Neural cell (in vitro differentiated cells): Measurements from ENCODE around the gene SLX4. TPM values are rescaled to one million over a fixed set of nuclear protein-coding genes. Genes with fewer than 3 reads are reported as not detected.

ENCODE experiments used
- H2AFZ ChIP-seq: fragments of 200-600, 300-800 bp; sonication (generic), shearing (Covaris generic); 2 replicates; pipeline ENCODE4 v1.6.0; 2014; ENCODE audit warnings: low read depth, mild to moderate bottlenecking, antibody characterized with exemption, low read length, moderate library complexity
- H3F3A ChIP-seq: fragments of 200-600 bp; shearing (Covaris generic); 2 replicates; pipeline ENCODE4 v1.6.1; 2016; ENCODE audit warnings: mild to moderate bottlenecking, moderate library complexity, mixed read lengths, antibody characterized with exemption, low read length; ENCODE audit not compliant: insufficient read depth, poor library complexity, severe bottlenecking
- H3K27ac ChIP-seq: fragments of 200-600, 300-800 bp; sonication (generic), shearing (Covaris generic); 2 replicates; pipeline ENCODE4 v1.5.1; 2014; ENCODE audit warnings: mild to moderate bottlenecking, low read length, moderate library complexity
- H3K27me3 ChIP-seq: fragments of 300-800, 200-600 bp; sonication (generic), shearing (Covaris generic); 2 replicates; pipeline ENCODE4 v1.6.0; 2014; ENCODE audit warnings: mild to moderate bottlenecking, low read depth, low read length, moderate library complexity; ENCODE audit not compliant: insufficient read depth
- H3K36me3 ChIP-seq: fragments of 300-800, 200-600 bp; sonication (generic), shearing (Covaris generic); 2 replicates; pipeline ENCODE4 v1.5.1; 2014; ENCODE audit warnings: mild to moderate bottlenecking, antibody characterized with exemption, low read length, moderate library complexity; ENCODE audit not compliant: insufficient read depth
- H3K4me2 ChIP-seq: fragments of 300-800, 200-600 bp; sonication (generic), shearing (Covaris generic); 2 replicates; pipeline ENCODE4 v1.6.0; 2014; ENCODE audit warnings: mild to moderate bottlenecking, low read length
- H3K4me3 ChIP-seq: fragments of 300-800, 200-600 bp; sonication (generic), shearing (Covaris generic); 2 replicates; pipeline ENCODE4 v1.5.1; 2014; ENCODE audit warnings: mild to moderate bottlenecking, low read length, moderate library complexity
- H3K79me2 ChIP-seq: fragments of 200-600 bp; shearing (Covaris generic); replicated peaks from 2 replicates; pipeline ENCODE4 v1.6.0; 2014; ENCODE audit warnings: mild to moderate bottlenecking, low read length, moderate library complexity; ENCODE audit not compliant: insufficient read depth
- H3K9ac ChIP-seq: fragments of 300-800, 200-600 bp; sonication (generic), shearing (Covaris generic); 2 replicates; pipeline ENCODE4 v1.6.1; 2016; ENCODE audit warnings: mild to moderate bottlenecking, low read length, mixed read lengths
- H3K9me2 ChIP-seq: fragments of 200-600 bp; shearing (Covaris generic); 2 replicates; pipeline ENCODE4 v1.6.1; 2016; ENCODE audit warnings: mild to moderate bottlenecking, low read length, mixed read lengths; ENCODE audit not compliant: insufficient read depth
- H3K9me3 ChIP-seq: fragments of 200-600, 300-800 bp; sonication (generic), shearing (Covaris generic); 2 replicates; pipeline ENCODE4 v1.6.1; 2016; ENCODE audit warnings: mild to moderate bottlenecking, mixed run types, low read length, moderate library complexity, mixed read lengths
- H4K20me1 ChIP-seq: fragments of 200-600 bp; shearing (Covaris generic); 2 replicates; pipeline ENCODE4 v1.6.1; 2016; ENCODE audit warnings: mild to moderate bottlenecking, mixed run types; ENCODE audit not compliant: insufficient read depth
- EP300 ChIP-seq: fragments of 450-650 bp; conservative IDR thresholded peaks from 2 replicates; pipeline ENCODE4 v1.6.1; 2014; ENCODE audit warnings: antibody characterized with exemption, mild to moderate bottlenecking, moderate library complexity; ENCODE audit not compliant: poor library complexity, severe bottlenecking
- EZH2 ChIP-seq: fragments of 200-600, 300-800 bp; shearing (Covaris generic), sonication (generic); IDR thresholded peaks from 2 replicates; pipeline ENCODE4 v1.6.1; 2014; ENCODE audit warnings: antibody characterized with exemption, low read length, borderline replicate concordance, mild to moderate bottlenecking; ENCODE audit not compliant: insufficient read depth, poor library complexity, severe bottlenecking
- MXI1 ChIP-seq: fragments of 450-650 bp; conservative IDR thresholded peaks from 2 replicates; pipeline ENCODE4 v1.6.1; 2014; ENCODE audit warnings: antibody characterized with exemption, mild to moderate bottlenecking; ENCODE audit not compliant: poor library complexity, severe bottlenecking
- POLR2AphosphoS5 ChIP-seq: IDR thresholded peaks from 2 replicates; pipeline ENCODE4 v1.6.1; 2012
- RAD21 ChIP-seq: fragments of 450-650 bp; conservative IDR thresholded peaks from 2 replicates; pipeline ENCODE4 v1.6.1; 2014; ENCODE audit warnings: antibody characterized with exemption, mild to moderate bottlenecking, moderate library complexity
- SMC3 ChIP-seq: fragments of 450-650 bp; conservative IDR thresholded peaks from 2 replicates; pipeline ENCODE4 v1.6.1; 2014; ENCODE audit warnings: antibody characterized with exemption, mild to moderate bottlenecking, moderate library complexity; ENCODE audit not compliant: poor library complexity
- TAF1 ChIP-seq: IDR thresholded peaks from 2 replicates; pipeline ENCODE4 v1.6.1; 2012; ENCODE audit warnings: low read depth
- polyA plus RNA-seq: library from polyadenylated mRNA; depleted of rRNA; stranded (reverse); fragments of >200 nt; gene quantifications from 2 replicates; pipeline ENCODE4 v1.2.3, GENCODE V29; 2014
- TF ChIP-seq, protein P1 (sequence below): IDR thresholded peaks from 2 replicates; pipeline ENCODE4 v1.6.1; 2012; ENCODE audit warnings: borderline replicate concordance
- TF ChIP-seq, protein P2 (sequence below): fragments of 450-650 bp; IDR thresholded peaks from 2 replicates; pipeline ENCODE4 v1.5.1; 2014; ENCODE audit warnings: antibody characterized with exemption, mild to moderate bottlenecking, moderate library complexity; ENCODE audit not compliant: poor library complexity, severe bottlenecking

The SLX4 gene
- polyA plus RNA-seq, 1 donor from 2014 or later = 2.9 TPM

DNA sequence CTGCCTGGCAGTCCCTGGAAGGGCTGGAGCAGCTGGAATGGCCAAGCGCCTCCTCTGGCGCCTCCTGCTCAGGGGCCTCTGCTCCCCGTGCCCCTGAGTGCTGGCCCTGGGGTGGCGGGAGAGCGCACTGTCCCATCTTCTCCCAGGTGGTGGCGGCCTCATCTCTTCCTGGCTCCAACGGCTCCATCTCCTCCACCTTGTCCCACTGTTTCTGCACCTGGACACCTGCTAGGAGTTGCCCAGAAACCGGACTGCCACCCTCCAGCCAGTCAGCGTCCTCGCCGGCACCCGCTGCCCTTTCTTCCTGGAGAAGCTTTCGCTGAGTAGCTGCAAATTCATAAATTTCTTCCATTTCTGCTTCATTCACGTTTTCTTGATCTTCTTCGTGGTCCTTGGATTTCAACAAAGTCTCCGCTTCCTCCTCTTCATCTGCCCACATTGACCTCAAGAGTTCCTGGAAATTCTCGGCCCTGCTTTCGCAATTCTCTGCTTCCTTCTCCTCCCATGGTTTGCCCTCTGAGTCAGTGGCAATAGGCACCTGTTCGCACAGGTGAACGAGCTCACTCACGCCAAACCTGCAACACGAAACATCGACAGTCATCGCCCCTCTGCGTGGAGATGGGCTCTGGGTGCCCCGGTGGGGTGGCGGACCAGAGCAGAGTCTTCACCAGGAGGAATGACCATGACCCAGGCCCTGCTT lies 20.5 kb downstream of the SLX4 start:
- no peaks in the 10 kb centered on the region for H3K9me2 ChIP-seq
- H4K20me1 ChIP-seq = no peaks in the 10 kb centered on the region
- H3K9ac ChIP-seq = no peak overlapping the region
- no peak overlapping the region for H2AFZ ChIP-seq
- H3K9me3 ChIP-seq = no peaks in the 10 kb centered on the region
- no peak overlapping the region for H3K27ac ChIP-seq
- no peaks in the 10 kb centered on the region for H3K36me3 ChIP-seq
- no peaks in the 10 kb centered on the region for H3F3A ChIP-seq
- H3K27me3 ChIP-seq = no peaks in the 10 kb centered on the region
- no peak overlapping the region for H3K4me3 ChIP-seq
- H3K79me2 ChIP-seq = no peaks in the 10 kb centered on the region
- TF ChIP-seq MXI1 = no peak
- no peak for TF ChIP-seq EP300
- TF ChIP-seq TAF1 = no peak
- no peak for TF ChIP-seq EZH2
- no peak for TF ChIP-seq SMC3
- TF ChIP-seq RAD21 = no peak
- TF ChIP-seq, protein P1, sequence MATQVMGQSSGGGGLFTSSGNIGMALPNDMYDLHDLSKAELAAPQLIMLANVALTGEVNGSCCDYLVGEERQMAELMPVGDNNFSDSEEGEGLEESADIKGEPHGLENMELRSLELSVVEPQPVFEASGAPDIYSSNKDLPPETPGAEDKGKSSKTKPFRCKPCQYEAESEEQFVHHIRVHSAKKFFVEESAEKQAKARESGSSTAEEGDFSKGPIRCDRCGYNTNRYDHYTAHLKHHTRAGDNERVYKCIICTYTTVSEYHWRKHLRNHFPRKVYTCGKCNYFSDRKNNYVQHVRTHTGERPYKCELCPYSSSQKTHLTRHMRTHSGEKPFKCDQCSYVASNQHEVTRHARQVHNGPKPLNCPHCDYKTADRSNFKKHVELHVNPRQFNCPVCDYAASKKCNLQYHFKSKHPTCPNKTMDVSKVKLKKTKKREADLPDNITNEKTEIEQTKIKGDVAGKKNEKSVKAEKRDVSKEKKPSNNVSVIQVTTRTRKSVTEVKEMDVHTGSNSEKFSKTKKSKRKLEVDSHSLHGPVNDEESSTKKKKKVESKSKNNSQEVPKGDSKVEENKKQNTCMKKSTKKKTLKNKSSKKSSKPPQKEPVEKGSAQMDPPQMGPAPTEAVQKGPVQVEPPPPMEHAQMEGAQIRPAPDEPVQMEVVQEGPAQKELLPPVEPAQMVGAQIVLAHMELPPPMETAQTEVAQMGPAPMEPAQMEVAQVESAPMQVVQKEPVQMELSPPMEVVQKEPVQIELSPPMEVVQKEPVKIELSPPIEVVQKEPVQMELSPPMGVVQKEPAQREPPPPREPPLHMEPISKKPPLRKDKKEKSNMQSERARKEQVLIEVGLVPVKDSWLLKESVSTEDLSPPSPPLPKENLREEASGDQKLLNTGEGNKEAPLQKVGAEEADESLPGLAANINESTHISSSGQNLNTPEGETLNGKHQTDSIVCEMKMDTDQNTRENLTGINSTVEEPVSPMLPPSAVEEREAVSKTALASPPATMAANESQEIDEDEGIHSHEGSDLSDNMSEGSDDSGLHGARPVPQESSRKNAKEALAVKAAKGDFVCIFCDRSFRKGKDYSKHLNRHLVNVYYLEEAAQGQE = no peak
- TF ChIP-seq POLR2AphosphoS5 = no peak
- TF ChIP-seq, protein P2, sequence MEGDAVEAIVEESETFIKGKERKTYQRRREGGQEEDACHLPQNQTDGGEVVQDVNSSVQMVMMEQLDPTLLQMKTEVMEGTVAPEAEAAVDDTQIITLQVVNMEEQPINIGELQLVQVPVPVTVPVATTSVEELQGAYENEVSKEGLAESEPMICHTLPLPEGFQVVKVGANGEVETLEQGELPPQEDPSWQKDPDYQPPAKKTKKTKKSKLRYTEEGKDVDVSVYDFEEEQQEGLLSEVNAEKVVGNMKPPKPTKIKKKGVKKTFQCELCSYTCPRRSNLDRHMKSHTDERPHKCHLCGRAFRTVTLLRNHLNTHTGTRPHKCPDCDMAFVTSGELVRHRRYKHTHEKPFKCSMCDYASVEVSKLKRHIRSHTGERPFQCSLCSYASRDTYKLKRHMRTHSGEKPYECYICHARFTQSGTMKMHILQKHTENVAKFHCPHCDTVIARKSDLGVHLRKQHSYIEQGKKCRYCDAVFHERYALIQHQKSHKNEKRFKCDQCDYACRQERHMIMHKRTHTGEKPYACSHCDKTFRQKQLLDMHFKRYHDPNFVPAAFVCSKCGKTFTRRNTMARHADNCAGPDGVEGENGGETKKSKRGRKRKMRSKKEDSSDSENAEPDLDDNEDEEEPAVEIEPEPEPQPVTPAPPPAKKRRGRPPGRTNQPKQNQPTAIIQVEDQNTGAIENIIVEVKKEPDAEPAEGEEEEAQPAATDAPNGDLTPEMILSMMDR = no peak
- H3K4me2 ChIP-seq = no peak overlapping the region

DNA sequence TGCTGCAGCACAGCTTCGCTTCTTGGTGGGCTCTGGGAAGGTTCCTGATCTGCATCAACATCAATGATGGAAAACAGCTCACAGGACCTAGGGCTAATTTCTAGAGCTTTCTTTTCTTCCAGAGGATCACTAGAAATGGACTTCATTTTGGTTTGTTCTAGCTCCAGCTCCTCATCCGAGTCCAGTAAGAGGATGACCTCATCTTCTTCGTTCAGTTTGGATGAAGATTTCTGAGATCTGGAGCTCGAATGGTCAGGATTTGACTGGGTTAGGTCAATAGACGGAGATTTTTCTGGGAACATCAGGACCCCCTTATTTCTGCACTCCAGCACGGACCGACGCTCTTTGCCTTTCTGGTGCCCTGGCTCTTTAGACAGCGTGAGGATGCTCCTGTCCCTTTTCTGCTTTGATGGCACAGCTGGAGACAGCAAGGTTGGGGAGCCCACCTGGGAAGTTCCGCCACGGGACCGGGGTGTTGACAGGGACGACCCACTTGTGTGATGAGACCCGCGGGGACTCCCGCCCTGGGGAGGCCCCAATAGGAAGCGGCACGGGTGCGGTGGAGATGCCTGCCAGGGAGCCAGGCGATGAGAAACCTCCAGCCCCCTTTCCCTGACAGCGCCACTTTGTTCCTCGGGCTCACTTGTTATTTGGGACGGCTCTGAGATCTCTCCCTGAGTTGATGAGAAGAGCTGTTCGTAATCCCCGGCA lies 21.3 kb downstream of the SLX4 start:
- Histone ChIP-seq H2AFZ (no peak overlapping the region), H3K4me3 (no peak overlapping the region), H3K9me3 (no peaks in the 10 kb centered on the region), H4K20me1 (no peaks in the 10 kb centered on the region), H3K27me3 (no peaks in the 10 kb centered on the region), H3K36me3 (no peaks in the 10 kb centered on the region), H3K9me2 (no peaks in the 10 kb centered on the region), H3K4me2 (no peak overlapping the region), H3K9ac (no peak overlapping the region), H3K79me2 (no peaks in the 10 kb centered on the region), H3K27ac (no peak overlapping the region), H3F3A (no peaks in the 10 kb centered on the region)
- TF ChIP-seq RAD21 = no peak
